GM21737 (cell line): ENCODE measurements around the gene MGP.

ENCODE experiments used
- ATAC-seq: cut with Tn5 transposase; IDR thresholded peaks from one replicate; pipeline ENCODE4 v1.9.1; 2021; ENCODE audit warnings: mild to moderate bottlenecking, moderate library complexity; ENCODE audit not compliant: unreplicated experiment

MGP gene

GRCh38 chr12:14885718-14886221 is at the start of gene MGP:
Gene MGP, minus strand, starts transcription at chr12:14885854. Its CDS starts 63 bp downstream, at chr12:14885791.
- no peak for ATAC-seq

- no peak for ATAC-seq
Observed at GRCh38 chr12:14935031-14935430, 49.4 kb upstream of the MGP start.

- ATAC-seq: no peak
Observed at GRCh38 chr12:14934511-14934910, 48.9 kb upstream of the MGP start.

- no peak for ATAC-seq
Observed at GRCh38 chr12:14931791-14932560, 46.3 kb upstream of the MGP start.

GRCh38 chr12:14931359-14931758 is 45.7 kb upstream of the MGP start:
- no peak for ATAC-seq

- no peak for ATAC-seq
Observed at GRCh38 chr12:14930299-14930698, 44.6 kb upstream of the MGP start.

- ATAC-seq: no peak
Observed at GRCh38 chr12:14928931-14929330, 43.3 kb upstream of the MGP start.

GRCh38 chr12:14927267-14927666 is 41.6 kb upstream of the MGP start:
- no peak for ATAC-seq

GRCh38 chr12:14924541-14924940 is 38.9 kb upstream of the MGP start:
- ATAC-seq: no peak

GRCh38 chr12:14923944-14924343 is 38.3 kb upstream of the MGP start:
- no peak for ATAC-seq

- no peak for ATAC-seq
Observed at GRCh38 chr12:14921218-14921617, 35.6 kb upstream of the MGP start.

GRCh38 chr12:14920475-14921126 is 34.9 kb upstream of the MGP start:
- no peak for ATAC-seq

GRCh38 chr12:14919455-14919854 is 33.8 kb upstream of the MGP start:
- ATAC-seq: no peak

GRCh38 chr12:14915736-14916135 is 30.1 kb upstream of the MGP start:
- ATAC-seq: no peak

GRCh38 chr12:14913381-14913781 is 27.7 kb upstream of the MGP start:
- no peak for ATAC-seq

- ATAC-seq: no peak
Observed at GRCh38 chr12:14911131-14911530, 25.5 kb upstream of the MGP start.

- ATAC-seq: no peak
Observed at GRCh38 chr12:14910090-14910915, 24.6 kb upstream of the MGP start.

GRCh38 chr12:14907953-14908352 is 22.3 kb upstream of the MGP start:
- ATAC-seq: no peak

- ATAC-seq: no peak
Observed at GRCh38 chr12:14906114-14906513, 20.5 kb upstream of the MGP start.

- no peak for ATAC-seq
Observed at GRCh38 chr12:14905269-14906004, 19.8 kb upstream of the MGP start.

GRCh38 chr12:14904854-14905253 is 19.2 kb upstream of the MGP start:
- no peak for ATAC-seq
